ENCODE results near the gene PLSCR1.

- TF ChIP-seq PATZ1 (CRISPR knock-in tag; IDR thresholded peaks at IDR 0.05; ENCODE audit: borderline replicate concordance), result no peak
- no peak for TF ChIP-seq CREB5 (CRISPR knock-in tag; IDR thresholded peaks at IDR 0.05; ENCODE audit: low read depth)
- TF ChIP-seq CSRNP3 (CRISPR knock-in tag; IDR thresholded peaks at IDR 0.05), result no peak
Measured at GRCh38 chr3:146561463-146561862, 17.1 kb upstream of the PLSCR1 start.
